ENCODE results near the gene CAPG.

Gene CAPG

GRCh38 chr2:85354286-85355072 is 55.7 kb downstream of the CAPG start, which contains the start of the genes ELMOD3 and RETSAT:
TSS of gene ELMOD3 (plus strand) at chr2:85354769. CDS start at chr2:85357199, 2,430 bp downstream.
TSS of gene RETSAT (minus strand) at chr2:85354528. CDS start at chr2:85354507, 21 bp downstream.
- Histone ChIP-seq H3K4me3 (ENCODE audit: low read length in 2 of 2) (peak within 1 kb of the TSS; percentile 99 to 100), H3K9me3 (ENCODE audit: control insufficient read depth in 2 of 2, low read length in 2 of 2) (no peaks in the 10 kb centered on the region), H3K9ac (ENCODE audit: low read length in 2 of 2) (peak within 1 kb of the TSS; percentile 98 to 99), H3K27ac (ENCODE audit: low read length) (peak within 1 kb of the TSS; percentile 90), H3K4me1 (ENCODE audit: control insufficient read depth, insufficient read depth, low read length) (peaks cover 28% of the 10 kb centered on the region), H3K27me3 (ENCODE audit: control insufficient read depth in 1 of 2, insufficient read depth in 2 of 2, low read length in 2 of 2) (no peaks in the 10 kb centered on the region), H3K36me3 (ENCODE audit: control insufficient read depth in 2 of 2, insufficient read depth in 2 of 2, low read length in 2 of 2) (peaks cover 19 to 30% of the 10 kb centered on the region in 2 donors)

- Histone ChIP-seq H3K27me3 (ENCODE audit: control insufficient read depth in 1 of 2, insufficient read depth in 2 of 2, low read length in 2 of 2) (no peaks in the 10 kb centered on the region), H3K27ac (ENCODE audit: low read length) (peak overlapping the region; percentile 90), H3K9me3 (ENCODE audit: control insufficient read depth in 2 of 2, low read length in 2 of 2) (no peaks in the 10 kb centered on the region), H3K4me3 (ENCODE audit: low read length in 2 of 2) (peak overlapping the region; percentile 71 to 99), H3K4me1 (ENCODE audit: control insufficient read depth, insufficient read depth, low read length) (peaks cover 28% of the 10 kb centered on the region), H3K36me3 (ENCODE audit: control insufficient read depth in 2 of 2, insufficient read depth in 2 of 2, low read length in 2 of 2) (peaks cover 19 to 34% of the 10 kb centered on the region in 2 donors), H3K9ac (ENCODE audit: low read length in 2 of 2) (peak overlapping the region; percentile 98 to 99)
Observed at GRCh38 chr2:85353876-85354285, 56.3 kb downstream of the CAPG start.

GRCh38 chr2:85347599-85347998 is 62.6 kb downstream of the CAPG start:
- Histone ChIP-seq H3K9ac (ENCODE audit: low read length in 2 of 2) (no peak overlapping the region), H3K4me1 (ENCODE audit: control insufficient read depth, insufficient read depth, low read length) (peaks cover under 1% of the 10 kb centered on the region), H3K9me3 (ENCODE audit: control insufficient read depth in 2 of 2, low read length in 2 of 2) (no peaks in the 10 kb centered on the region), H3K36me3 (ENCODE audit: control insufficient read depth in 2 of 2, insufficient read depth in 2 of 2, low read length in 2 of 2) (peaks cover 18 to 38% of the 10 kb centered on the region in 2 donors), H3K4me3 (ENCODE audit: low read length in 2 of 2) (no peak overlapping the region), H3K27me3 (ENCODE audit: control insufficient read depth in 1 of 2, insufficient read depth in 2 of 2, low read length in 2 of 2) (no peaks in the 10 kb centered on the region), H3K27ac (ENCODE audit: low read length) (no peak overlapping the region)
